ENCODE results near the gene RSF1. TPM values are rescaled to one million over a fixed set of nuclear protein-coding genes. Genes with fewer than 3 reads are reported as not detected.

Gene RSF1
- total RNA-seq, 1 experiment from 2014 or later = 43.1 TPM

DNA sequence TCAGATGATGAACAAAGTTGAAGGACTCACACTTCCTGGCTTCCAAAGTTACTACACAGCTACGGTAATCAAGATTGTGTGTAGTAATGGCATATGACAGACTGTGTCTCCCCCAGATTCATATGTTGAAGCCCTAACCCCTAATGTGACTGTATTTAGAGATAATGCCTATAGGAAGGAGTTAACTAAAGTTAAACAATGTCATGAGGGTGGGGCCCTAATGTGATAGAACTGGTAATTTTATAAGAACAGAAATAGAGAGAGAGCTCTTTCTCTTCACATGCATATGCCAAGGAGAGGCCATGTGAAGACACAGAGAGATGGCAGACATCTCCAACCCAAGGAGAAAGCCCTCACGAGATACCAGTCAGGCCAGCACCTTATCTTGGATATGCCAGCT, 8.4 kb upstream of the RSF1 start:
- TF ChIP-seq, protein P1, sequence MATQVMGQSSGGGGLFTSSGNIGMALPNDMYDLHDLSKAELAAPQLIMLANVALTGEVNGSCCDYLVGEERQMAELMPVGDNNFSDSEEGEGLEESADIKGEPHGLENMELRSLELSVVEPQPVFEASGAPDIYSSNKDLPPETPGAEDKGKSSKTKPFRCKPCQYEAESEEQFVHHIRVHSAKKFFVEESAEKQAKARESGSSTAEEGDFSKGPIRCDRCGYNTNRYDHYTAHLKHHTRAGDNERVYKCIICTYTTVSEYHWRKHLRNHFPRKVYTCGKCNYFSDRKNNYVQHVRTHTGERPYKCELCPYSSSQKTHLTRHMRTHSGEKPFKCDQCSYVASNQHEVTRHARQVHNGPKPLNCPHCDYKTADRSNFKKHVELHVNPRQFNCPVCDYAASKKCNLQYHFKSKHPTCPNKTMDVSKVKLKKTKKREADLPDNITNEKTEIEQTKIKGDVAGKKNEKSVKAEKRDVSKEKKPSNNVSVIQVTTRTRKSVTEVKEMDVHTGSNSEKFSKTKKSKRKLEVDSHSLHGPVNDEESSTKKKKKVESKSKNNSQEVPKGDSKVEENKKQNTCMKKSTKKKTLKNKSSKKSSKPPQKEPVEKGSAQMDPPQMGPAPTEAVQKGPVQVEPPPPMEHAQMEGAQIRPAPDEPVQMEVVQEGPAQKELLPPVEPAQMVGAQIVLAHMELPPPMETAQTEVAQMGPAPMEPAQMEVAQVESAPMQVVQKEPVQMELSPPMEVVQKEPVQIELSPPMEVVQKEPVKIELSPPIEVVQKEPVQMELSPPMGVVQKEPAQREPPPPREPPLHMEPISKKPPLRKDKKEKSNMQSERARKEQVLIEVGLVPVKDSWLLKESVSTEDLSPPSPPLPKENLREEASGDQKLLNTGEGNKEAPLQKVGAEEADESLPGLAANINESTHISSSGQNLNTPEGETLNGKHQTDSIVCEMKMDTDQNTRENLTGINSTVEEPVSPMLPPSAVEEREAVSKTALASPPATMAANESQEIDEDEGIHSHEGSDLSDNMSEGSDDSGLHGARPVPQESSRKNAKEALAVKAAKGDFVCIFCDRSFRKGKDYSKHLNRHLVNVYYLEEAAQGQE (IDR thresholded peaks at IDR 0.05; ENCODE audit: low read depth) = no peak
- TF ChIP-seq EZH2phosphoT487 (IDR thresholded peaks at IDR 0.05; ENCODE audit: borderline replicate concordance) = no peak
- TF ChIP-seq ZNF274 (IDR thresholded peaks at IDR 0.05; ENCODE audit: low read depth, low read length) = no peak
- no peak for TF ChIP-seq TCF7L2 (IDR thresholded peaks at IDR 0.05; ENCODE audit: borderline replicate concordance, extremely low read depth, insufficient read depth, insufficient read length)
- TF ChIP-seq CBX3 (IDR thresholded peaks at IDR 0.05; ENCODE audit: low read depth) = no peak
- ATAC-seq = no peak
- Histone ChIP-seq H4K20me1 (ENCODE audit: insufficient read depth) (no peaks in the 10 kb centered on the region), H2AFZ (ENCODE audit: low read depth, low read length, poor library complexity, severe bottlenecking) (no peak overlapping the region), H3K36me3 (ENCODE audit: control insufficient read depth in 1 of 2, insufficient read depth in 2 of 2, low read length in 2 of 2) (no peaks in the 10 kb centered on the region), H3K27ac (ENCODE audit: low read depth, low read length) (no peak overlapping the region), H3K79me2 (ENCODE audit: insufficient read depth, low read length) (no peaks in the 10 kb centered on the region), H3K9me2 (ENCODE audit: insufficient read depth) (no peaks in the 10 kb centered on the region), H3K9me3 (ENCODE audit: control insufficient read depth in 1 of 2, insufficient read depth in 1 of 2, low read depth in 1 of 2, low read length in 2 of 2) (peaks cover 0 to 3% of the 10 kb centered on the region in 2 experiments; a peak in 1 of 4 replicates), H3K4me3 (replicated peaks in 1 of 2; ENCODE audit: low read depth in 1 of 2, low read length in 2 of 2) (no peak overlapping the region), H3K4me1 (ENCODE audit: control insufficient read depth in 1 of 2, insufficient read depth in 2 of 2, low read length in 2 of 2) (no peaks in the 10 kb centered on the region), H3K4me2 (ENCODE audit: low read length) (no peak overlapping the region), H3K9ac (ENCODE audit: low read length) (no peak overlapping the region), H3K27me3 (ENCODE audit: insufficient read depth, low read length) (no peaks in the 10 kb centered on the region)
- CTCF ChIA-PET = no interaction called here
- RAD21 ChIA-PET (ENCODE audit: low non-redundant PET in 1 of 2, low total read pairs in 2 of 2, uncharacterized antibody in 2 of 2, unreplicated experiment in 2 of 2) = no interaction called here
- no TSS peak for BruUV-seq (replicated peaks)
- intact Hi-C loops (cut with micrococcal nuclease) = no loop called here
- POLR2A ChIA-PET = no interaction called here
- DNase-seq (ENCODE audit: low read depth, low spot score) = no peak

DNA sequence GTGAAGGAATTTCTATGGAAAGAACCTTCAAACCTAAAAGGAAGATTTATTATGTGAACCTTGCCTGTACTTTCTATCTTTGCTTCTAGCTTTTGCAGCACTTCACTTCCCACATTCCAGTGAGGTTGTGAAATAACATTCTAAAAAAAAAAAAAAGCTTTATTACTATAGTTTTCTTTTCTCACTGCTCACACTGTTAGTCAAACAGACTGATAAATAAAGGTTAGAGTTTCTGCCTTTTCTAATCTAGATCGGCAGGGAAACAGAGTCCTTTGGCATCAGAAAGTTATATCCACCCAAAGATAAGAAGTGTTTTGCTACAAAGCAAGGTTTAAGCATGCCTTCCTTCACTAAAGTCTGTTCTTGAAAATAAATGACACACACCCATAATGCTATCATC, 3.3 kb upstream of the RSF1 start:
- intact Hi-C loops (cut with micrococcal nuclease) = loop anchor here (5.0 kb wide), 1 partner anchor 224 kb away; no protein-coding TSS in a partner anchor
- Histone ChIP-seq H3K9ac (ENCODE audit: low read length) (no peak overlapping the region), H3K27ac (ENCODE audit: low read depth, low read length) (no peak overlapping the region), H3K9me3 (ENCODE audit: control insufficient read depth in 1 of 2, insufficient read depth in 1 of 2, low read depth in 1 of 2, low read length in 2 of 2) (no peaks in the 10 kb centered on the region), H4K20me1 (ENCODE audit: insufficient read depth) (no peaks in the 10 kb centered on the region; the same call in 1 of the 2 replicates), H3K4me3 (replicated peaks in 1 of 2; ENCODE audit: low read depth in 1 of 2, low read length in 2 of 2) (no peak overlapping the region), H3K4me2 (ENCODE audit: low read length) (no peak overlapping the region), H2AFZ (ENCODE audit: low read depth, low read length, poor library complexity, severe bottlenecking) (no peak overlapping the region), H3K27me3 (ENCODE audit: insufficient read depth, low read length) (no peaks in the 10 kb centered on the region), H3K79me2 (ENCODE audit: insufficient read depth, low read length) (peaks cover 17% of the 10 kb centered on the region), H3K36me3 (ENCODE audit: control insufficient read depth in 1 of 2, insufficient read depth in 2 of 2, low read length in 2 of 2) (no peaks in the 10 kb centered on the region), H3K9me2 (ENCODE audit: insufficient read depth) (no peaks in the 10 kb centered on the region), H3K4me1 (ENCODE audit: control insufficient read depth in 1 of 2, insufficient read depth in 2 of 2, low read length in 2 of 2) (peaks cover 3 to 12% of the 10 kb centered on the region in 2 experiments; a peak in 3 of 4 replicates)
- DNase-seq (ENCODE audit: low read depth, low spot score) (no peak), ATAC-seq (no peak)
- ChIA-PET RAD21 (ENCODE audit: low non-redundant PET in 1 of 2, low total read pairs in 2 of 2, uncharacterized antibody in 2 of 2, unreplicated experiment in 2 of 2) (no interaction called here), CTCF (no interaction called here), POLR2A (no interaction called here)
- BruUV-seq (replicated peaks) = no TSS peak
- TF ChIP-seq CEBPB (IDR thresholded peaks at IDR 0.05; ENCODE audit: low read depth) = no peak
- TF ChIP-seq JUND (IDR thresholded peaks at IDR 0.05) = no peak
- no peak for TF ChIP-seq TCF7L2 (IDR thresholded peaks at IDR 0.05; ENCODE audit: borderline replicate concordance, extremely low read depth, insufficient read depth, insufficient read length)
- TF ChIP-seq, protein P2, sequence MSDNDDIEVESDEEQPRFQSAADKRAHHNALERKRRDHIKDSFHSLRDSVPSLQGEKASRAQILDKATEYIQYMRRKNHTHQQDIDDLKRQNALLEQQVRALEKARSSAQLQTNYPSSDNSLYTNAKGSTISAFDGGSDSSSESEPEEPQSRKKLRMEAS (IDR thresholded peaks at IDR 0.05) = no peak
- no peak for TF ChIP-seq ATF3 (IDR thresholded peaks at IDR 0.05)
- no peak for TF ChIP-seq EZH2phosphoT487 (IDR thresholded peaks at IDR 0.05; ENCODE audit: borderline replicate concordance)
- no peak for TF ChIP-seq POLR2A (IDR thresholded peaks at IDR 0.05; ENCODE audit: borderline replicate concordance, extremely low read depth, insufficient read depth, insufficient read length)
- TF ChIP-seq RAD21 (IDR thresholded peaks at IDR 0.05; ENCODE audit: low read depth) = no peak
- no peak for TF ChIP-seq ELF1 (IDR thresholded peaks at IDR 0.05; ENCODE audit: borderline replicate concordance, low read depth)
- TF ChIP-seq EZH2 (IDR thresholded peaks at IDR 0.05) = no peak
- TF ChIP-seq EGR1 (IDR thresholded peaks at IDR 0.05; ENCODE audit: low read depth) = no peak
- TF ChIP-seq, protein P3, sequence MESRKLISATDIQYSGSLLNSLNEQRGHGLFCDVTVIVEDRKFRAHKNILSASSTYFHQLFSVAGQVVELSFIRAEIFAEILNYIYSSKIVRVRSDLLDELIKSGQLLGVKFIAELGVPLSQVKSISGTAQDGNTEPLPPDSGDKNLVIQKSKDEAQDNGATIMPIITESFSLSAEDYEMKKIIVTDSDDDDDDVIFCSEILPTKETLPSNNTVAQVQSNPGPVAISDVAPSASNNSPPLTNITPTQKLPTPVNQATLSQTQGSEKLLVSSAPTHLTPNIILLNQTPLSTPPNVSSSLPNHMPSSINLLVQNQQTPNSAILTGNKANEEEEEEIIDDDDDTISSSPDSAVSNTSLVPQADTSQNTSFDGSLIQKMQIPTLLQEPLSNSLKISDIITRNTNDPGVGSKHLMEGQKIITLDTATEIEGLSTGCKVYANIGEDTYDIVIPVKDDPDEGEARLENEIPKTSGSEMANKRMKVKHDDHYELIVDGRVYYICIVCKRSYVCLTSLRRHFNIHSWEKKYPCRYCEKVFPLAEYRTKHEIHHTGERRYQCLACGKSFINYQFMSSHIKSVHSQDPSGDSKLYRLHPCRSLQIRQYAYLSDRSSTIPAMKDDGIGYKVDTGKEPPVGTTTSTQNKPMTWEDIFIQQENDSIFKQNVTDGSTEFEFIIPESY (IDR thresholded peaks at IDR 0.05; ENCODE audit: extremely low read depth, insufficient replicate concordance, low read length) = no peak
- no peak for TF ChIP-seq CBX3 (IDR thresholded peaks at IDR 0.05; ENCODE audit: low read depth)
- no peak for TF ChIP-seq FOSL1 (IDR thresholded peaks at IDR 0.05; ENCODE audit: low read depth)

Measured in HCT116 (cell line).